ENCODE measurements around the gene UGT1A10. TPM values are rescaled to one million over a fixed set of nuclear protein-coding genes. Genes with fewer than 3 reads are reported as not detected.

Gene UGT1A10
- total RNA-seq, 1 experiment from 2014 or later: 1.0 TPM

GRCh38 chr2:233789554-233789953 lies 153.3 kb downstream of the UGT1A10 start:
- intact Hi-C loops (cut with micrococcal nuclease; ENCODE audit: unreplicated experiment): no loop called here
- no peaks in the 10 kb centered on the region for H3K9me3 ChIP-seq
- no peak overlapping the region for H3K4me3 ChIP-seq (ENCODE audit: low read depth, low read length)
- H3K36me3 ChIP-seq (ENCODE audit: control insufficient read depth, insufficient read depth, low read length): no peaks in the 10 kb centered on the region
- Mint-ChIP-seq H3K4me3 (ENCODE audit: unreplicated experiment) (no peak overlapping the region), H3K4me1 (ENCODE audit: low read depth, unreplicated experiment) (no peaks in the 10 kb centered on the region), H3K9me3 (ENCODE audit: unreplicated experiment) (no peaks in the 10 kb centered on the region), H3K27me3 (ENCODE audit: insufficient read depth, unreplicated experiment) (no peaks in the 10 kb centered on the region), H3K27ac (ENCODE audit: unreplicated experiment) (no peak overlapping the region), H3K36me3 (ENCODE audit: insufficient read depth, unreplicated experiment) (no peaks in the 10 kb centered on the region)
- POLR2A ChIA-PET: no interaction called here
- CTCF ChIA-PET: no interaction called here
- no peak for TF ChIP-seq CTCF (IDR thresholded peaks at IDR 0.05; ENCODE audit: insufficient read depth in 1 of 2, low read depth in 1 of 2, low read length in 1 of 2, severe bottlenecking in 1 of 2, unreplicated experiment in 1 of 2)
- DNase-seq: no peak
- H3K4me1 ChIP-seq: no peaks in the 10 kb centered on the region
- BruUV-seq (replicated peaks): no TSS peak
- no peaks in the 10 kb centered on the region for H3K27me3 ChIP-seq (replicated peaks; ENCODE audit: control insufficient read depth, insufficient read depth, low read length)

DNA sequence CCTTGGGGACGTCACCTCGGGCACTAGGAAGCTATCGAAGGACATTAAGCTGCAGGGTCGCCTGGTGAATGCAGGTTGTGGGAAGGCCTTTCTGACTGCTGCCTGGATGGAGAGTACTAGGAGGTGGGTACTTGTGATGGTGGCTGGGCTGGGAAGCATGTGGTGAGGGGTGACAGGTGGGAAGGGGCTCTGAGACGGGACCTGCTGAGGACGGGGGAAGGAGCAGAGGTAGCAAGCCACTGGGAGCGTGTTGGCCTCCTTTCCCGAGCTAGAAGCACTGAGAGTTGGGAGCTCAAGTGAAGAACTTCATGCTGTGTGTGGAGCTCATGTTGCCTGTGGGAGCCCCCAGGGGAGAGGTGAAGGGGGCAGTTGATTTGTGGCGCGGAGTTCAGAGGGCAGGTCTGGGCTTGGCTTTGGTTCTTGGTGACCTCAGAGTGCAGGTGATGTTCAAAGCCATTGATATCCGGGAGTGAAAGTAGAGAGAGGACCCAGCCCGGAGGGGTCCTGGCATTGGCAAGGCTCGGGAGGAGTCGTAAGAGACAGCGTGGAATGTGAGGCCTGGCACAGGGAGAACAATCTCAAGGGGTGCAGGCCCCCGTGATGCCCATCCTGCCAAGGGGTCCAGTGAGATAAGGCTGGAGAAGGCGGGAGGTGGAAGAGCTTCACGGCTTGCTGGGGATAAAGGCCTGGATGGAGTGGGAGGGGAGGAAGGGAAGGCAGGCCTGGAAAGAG lies 155.1 kb downstream of the UGT1A10 start:
- TF ChIP-seq CTCF (IDR thresholded peaks at IDR 0.05; ENCODE audit: insufficient read depth in 1 of 2, low read depth in 1 of 2, low read length in 1 of 2, severe bottlenecking in 1 of 2, unreplicated experiment in 1 of 2): no peak
- Histone ChIP-seq H3K36me3 (ENCODE audit: control insufficient read depth, insufficient read depth, low read length) (no peaks in the 10 kb centered on the region), H3K4me1 (no peaks in the 10 kb centered on the region), H3K4me3 (ENCODE audit: low read depth, low read length) (no peak overlapping the region), H3K27me3 (replicated peaks; ENCODE audit: control insufficient read depth, insufficient read depth, low read length) (no peaks in the 10 kb centered on the region), H3K9me3 (no peaks in the 10 kb centered on the region)
- Mint-ChIP-seq H3K27ac (ENCODE audit: unreplicated experiment) (no peak overlapping the region), H3K36me3 (ENCODE audit: insufficient read depth, unreplicated experiment) (no peaks in the 10 kb centered on the region), H3K27me3 (ENCODE audit: insufficient read depth, unreplicated experiment) (no peaks in the 10 kb centered on the region), H3K4me1 (ENCODE audit: low read depth, unreplicated experiment) (no peaks in the 10 kb centered on the region), H3K4me3 (ENCODE audit: unreplicated experiment) (no peak overlapping the region), H3K9me3 (ENCODE audit: unreplicated experiment) (no peaks in the 10 kb centered on the region)
- no peak for DNase-seq
- no TSS peak for BruUV-seq (replicated peaks)
- intact Hi-C loops (cut with micrococcal nuclease; ENCODE audit: unreplicated experiment): no loop called here
- ChIA-PET POLR2A (no interaction called here), CTCF (no interaction called here)

DNA sequence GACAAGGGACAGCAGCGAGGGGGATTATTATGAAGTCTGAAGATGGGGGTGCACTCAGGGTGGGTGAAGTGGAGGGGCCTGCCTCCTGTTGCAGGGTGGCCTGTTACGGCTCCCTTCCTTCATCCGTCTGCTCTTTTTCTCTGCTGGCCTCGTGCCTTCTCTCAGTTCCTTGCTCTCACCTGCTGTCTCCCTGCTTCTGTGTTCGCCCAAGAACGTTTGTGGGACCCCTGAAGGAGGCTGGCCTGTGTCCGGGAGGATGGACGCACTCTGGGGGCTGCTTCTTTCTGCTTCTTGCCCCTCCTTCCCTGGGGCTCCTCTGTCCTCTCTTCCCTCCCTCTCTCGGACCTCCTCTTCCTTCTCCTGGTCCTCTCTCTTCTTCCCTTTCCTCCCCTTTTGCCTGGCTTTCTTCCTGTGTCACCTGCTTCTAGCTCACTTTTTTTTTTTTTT lies 155.7 kb downstream of the UGT1A10 start:
- Histone ChIP-seq H3K27me3 (replicated peaks; ENCODE audit: control insufficient read depth, insufficient read depth, low read length) (no peaks in the 10 kb centered on the region), H3K36me3 (ENCODE audit: control insufficient read depth, insufficient read depth, low read length) (no peaks in the 10 kb centered on the region), H3K4me1 (no peaks in the 10 kb centered on the region), H3K4me3 (ENCODE audit: low read depth, low read length) (no peak overlapping the region), H3K9me3 (no peaks in the 10 kb centered on the region)
- Mint-ChIP-seq H3K4me1 (ENCODE audit: low read depth, unreplicated experiment) (no peaks in the 10 kb centered on the region), H3K4me3 (ENCODE audit: unreplicated experiment) (no peak overlapping the region), H3K9me3 (ENCODE audit: unreplicated experiment) (no peaks in the 10 kb centered on the region), H3K27me3 (ENCODE audit: insufficient read depth, unreplicated experiment) (no peaks in the 10 kb centered on the region), H3K36me3 (ENCODE audit: insufficient read depth, unreplicated experiment) (no peaks in the 10 kb centered on the region), H3K27ac (ENCODE audit: unreplicated experiment) (no peak overlapping the region)
- DNase-seq: no peak
- BruUV-seq (replicated peaks): no TSS peak
- POLR2A ChIA-PET: no interaction called here
- CTCF ChIA-PET: interaction anchor here (0.7 kb wide), 1 partner anchor 137 kb away, joined by 3 read pairs; no protein-coding TSS in a partner anchor
- intact Hi-C loops (cut with micrococcal nuclease; ENCODE audit: unreplicated experiment): no loop called here
- TF ChIP-seq CTCF (IDR thresholded peaks at IDR 0.05; ENCODE audit: insufficient read depth in 1 of 2, low read depth in 1 of 2, low read length in 1 of 2, severe bottlenecking in 1 of 2, unreplicated experiment in 1 of 2): no peak
